WTC11 (cell line): ENCODE data around the gene GPAT3. TPM values are rescaled to one million over a fixed set of nuclear protein-coding genes. Genes with fewer than 3 reads are reported as not detected.

Source experiments
- ATAC-seq: fragments of 200-7000 bp; cut with Tn5 transposase; 2 replicates; pipeline ENCODE4 v1.10.0; 2021; ENCODE audit warnings: mild to moderate bottlenecking, moderate library complexity
- CTCF ChIA-PET: fragments of 300-600 bp; sonication (Branson Sonifier 250); formaldehyde crosslinking; loops from one replicate; lab custom pipeline; 2021; ENCODE audit warnings: antibody characterized with exemption; lab: Charles Lee
- POLR2A ChIA-PET: fragments of 350-600 bp; sonication (Branson Sonifier 250); formaldehyde crosslinking; loops from one replicate; lab custom pipeline; 2021; ENCODE audit warnings: antibody characterized with exemption; lab: Charles Lee
- DNase-seq: peaks from one replicate; pipeline ENCODE4 v3.0.0; 2021; ENCODE audit warnings: low spot score
- H3K27ac Mint-ChIP-seq: 2 replicates; pipeline ENCODE4 v1.8.0; 2021; ENCODE audit warnings: mixed read lengths
- H3K27me3 Mint-ChIP-seq: 2 replicates; pipeline ENCODE4 v1.8.0; 2021; ENCODE audit warnings: low read depth, mild to moderate bottlenecking, moderate library complexity, mixed read lengths
- H3K36me3 Mint-ChIP-seq: 2 replicates; pipeline ENCODE4 v1.8.0; 2021; ENCODE audit warnings: mixed read lengths
- H3K4me1 Mint-ChIP-seq: 2 replicates; pipeline ENCODE4 v1.8.0; 2022; ENCODE audit warnings: mixed read lengths
- H3K4me3 Mint-ChIP-seq: 2 replicates; pipeline ENCODE4 v1.8.0; 2021; ENCODE audit warnings: mild to moderate bottlenecking, moderate library complexity, mixed read lengths
- H3K9me3 Mint-ChIP-seq: 2 replicates; pipeline ENCODE4 v1.8.0; 2021; ENCODE audit warnings: mixed read lengths
- CBFB ChIP-seq: sonication (generic); formaldehyde crosslinking; IDR thresholded peaks from 2 replicates; pipeline ENCODE4 v1.8.1; 2022; ENCODE audit warnings: mild to moderate bottlenecking, low read depth, missing genetic modification reagents
- CREM ChIP-seq: sonication (generic); formaldehyde crosslinking; IDR thresholded peaks from 2 replicates; pipeline ENCODE4 v1.8.1; 2022; ENCODE audit warnings: mild to moderate bottlenecking, missing genetic modification reagents, moderate library complexity
- ERG ChIP-seq: fragments of 250-450 bp; sonication (Bioruptor Pico); IDR thresholded peaks from 2 replicates; pipeline ENCODE4 v1.8.0; 2021; ENCODE audit warnings: mild to moderate bottlenecking
- ESRRA ChIP-seq: sonication (generic); formaldehyde crosslinking; IDR thresholded peaks from 2 replicates; pipeline ENCODE4 v1.8.1; 2022; ENCODE audit warnings: mild to moderate bottlenecking, missing genetic modification reagents, borderline replicate concordance
- HMGXB4 ChIP-seq: sonication (generic); formaldehyde crosslinking; IDR thresholded peaks from 2 replicates; pipeline ENCODE4 v1.8.1; 2023; ENCODE audit warnings: mild to moderate bottlenecking, moderate library complexity, missing genetic modification reagents
- IRF1 ChIP-seq: sonication (generic); formaldehyde crosslinking; IDR thresholded peaks from 2 replicates; pipeline ENCODE4 v1.8.0; 2023; ENCODE audit warnings: missing genetic modification reagents
- MAX ChIP-seq: sonication (generic); formaldehyde crosslinking; IDR thresholded peaks from 2 replicates; pipeline ENCODE4 v1.8.0; 2022; ENCODE audit warnings: mild to moderate bottlenecking, missing genetic modification reagents
- SMAD4 ChIP-seq: sonication (generic); formaldehyde crosslinking; IDR thresholded peaks from 2 replicates; pipeline ENCODE4 v1.8.0; 2022; ENCODE audit warnings: mild to moderate bottlenecking, missing genetic modification reagents
- SOX15 ChIP-seq: fragments of 250-450 bp; sonication (Bioruptor Pico); IDR thresholded peaks from 2 replicates; pipeline ENCODE4 v1.9.0; 2021; ENCODE audit warnings: mild to moderate bottlenecking
- SP1 ChIP-seq: sonication (generic); formaldehyde crosslinking; conservative IDR thresholded peaks from 2 replicates; pipeline ENCODE4 v1.8.1; 2022; ENCODE audit warnings: missing genetic modification reagents
- STAT6 ChIP-seq: sonication (generic); formaldehyde crosslinking; conservative IDR thresholded peaks from 2 replicates; pipeline ENCODE4 v1.8.1; 2023; ENCODE audit warnings: mild to moderate bottlenecking, low read depth, missing genetic modification reagents, moderate library complexity
- TCF7 ChIP-seq: sonication (generic); formaldehyde crosslinking; IDR thresholded peaks from 2 replicates; pipeline ENCODE4 v1.8.0; 2022; ENCODE audit warnings: mild to moderate bottlenecking, low read depth, missing genetic modification reagents, moderate library complexity
- ZNF121 ChIP-seq: sonication (generic); formaldehyde crosslinking; IDR thresholded peaks from 2 replicates; pipeline ENCODE4 v1.8.0; 2023; ENCODE audit warnings: missing genetic modification reagents
- ZNF219 ChIP-seq: sonication (generic); formaldehyde crosslinking; IDR thresholded peaks from 2 replicates; pipeline ENCODE4 v1.8.0; 2023; ENCODE audit warnings: missing genetic modification reagents, mild to moderate bottlenecking, borderline replicate concordance
- ZNF281 ChIP-seq: sonication (generic); formaldehyde crosslinking; IDR thresholded peaks from 2 replicates; pipeline ENCODE4 v1.8.0; 2023; ENCODE audit warnings: mild to moderate bottlenecking, missing genetic modification reagents
- ZNF512 ChIP-seq: sonication (generic); formaldehyde crosslinking; IDR thresholded peaks from 2 replicates; pipeline ENCODE4 v1.8.1; 2022; ENCODE audit warnings: missing genetic modification reagents, borderline replicate concordance
- ZNF532 ChIP-seq: fragments of 250-450 bp; sonication (Bioruptor Pico); IDR thresholded peaks from 2 replicates; pipeline ENCODE4 v1.9.0; 2021; ENCODE audit warnings: mild to moderate bottlenecking, borderline replicate concordance
- ZNF671 ChIP-seq: fragments of 250-450 bp; sonication (Bioruptor Pico); IDR thresholded peaks from 2 replicates; pipeline ENCODE4 v1.8.0; 2021; ENCODE audit warnings: mild to moderate bottlenecking
- total RNA-seq: library from RNA; stranded (reverse); gene quantifications from 3 replicates; pipeline ENCODE4 v1.2.3, GENCODE V29; 2021

GPAT3 gene
- total RNA-seq, 1 experiment from 2014 or later: 1.3 TPM

GRCh38 chr4:83613023-83613422, 77.1 kb downstream of the GPAT3 start (continued):
- TF ChIP-seq ZNF281 (no peak), MAX (no peak), TCF7 (no peak)

GRCh38 chr4:83613994-83614393, 78.1 kb downstream of the GPAT3 start:
- Mint-ChIP-seq H3K4me1 (peaks cover 23% of the 10 kb centered on the region), H3K27me3 (no peaks in the 10 kb centered on the region; the same call in 1 of the 2 replicates), H3K9me3 (peaks cover 39% of the 10 kb centered on the region), H3K27ac (no peak overlapping the region), H3K4me3 (no peak overlapping the region), H3K36me3 (peaks cover 23% of the 10 kb centered on the region)
- no peak for ATAC-seq
- ChIA-PET CTCF (no interaction called here), POLR2A (no interaction called here)
- TF ChIP-seq ZNF512 (no peak), SP1 (no peak), ZNF219 (CRISPR knock-in tag) (no peak), IRF1 (CRISPR knock-in tag) (no peak), STAT6 (CRISPR knock-in tag) (no peak), SOX15 (CRISPR knock-in tag) (no peak), ZNF121 (CRISPR knock-in tag) (no peak)
- DNase-seq: no peak

- Mint-ChIP-seq H3K4me1 (peaks cover 28% of the 10 kb centered on the region), H3K9me3 (peaks cover 48% of the 10 kb centered on the region), H3K27ac (no peak overlapping the region), H3K27me3 (peaks cover 4% of the 10 kb centered on the region), H3K36me3 (peaks cover 31% of the 10 kb centered on the region), H3K4me3 (no peak overlapping the region)
- no peak for ATAC-seq
- ChIA-PET CTCF (no interaction called here), POLR2A (no interaction called here)
- no peak for DNase-seq
- TF ChIP-seq ERG (CRISPR knock-in tag) (no peak), HMGXB4 (CRISPR knock-in tag) (no peak), CBFB (CRISPR knock-in tag) (no peak), ZNF671 (CRISPR knock-in tag) (no peak), CREM (CRISPR knock-in tag) (no peak), SMAD4 (CRISPR knock-in tag) (no peak), ESRRA (CRISPR knock-in tag) (no peak), ZNF532 (no peak)
These were observed 80.3 kb downstream of the GPAT3 start for GRCh38 chr4:83616252-83616651.
